HG02870 (cell line): Measurements from ENCODE around the gene SIRPA.

Experiments
- ATAC-seq: cut with Tn5 transposase; IDR thresholded peaks from one replicate; pipeline ENCODE4 v1.9.1; 2021; ENCODE audit warnings: mild to moderate bottlenecking, moderate library complexity; ENCODE audit not compliant: unreplicated experiment

The SIRPA gene

DNA sequence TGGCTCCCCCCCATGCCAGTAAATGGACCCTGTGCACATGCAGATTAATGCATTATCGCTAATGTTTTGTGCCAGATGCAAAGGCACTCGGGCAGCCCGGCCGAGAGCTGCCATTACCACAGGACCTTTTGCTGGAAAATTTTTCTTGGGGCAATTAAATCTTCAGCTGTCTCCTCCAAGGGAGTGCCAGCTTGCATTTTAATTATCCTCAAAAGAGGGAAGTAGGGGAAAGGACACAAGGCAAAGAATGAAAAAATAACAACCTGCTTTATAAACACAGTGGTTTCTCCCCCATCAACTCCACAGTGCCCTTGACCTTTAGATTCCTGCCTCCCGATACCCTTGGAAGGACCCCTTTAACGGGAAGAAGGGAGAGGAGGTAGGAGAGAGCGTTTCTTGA is 50.5 kb downstream of the SIRPA start:
- no peak for ATAC-seq

DNA sequence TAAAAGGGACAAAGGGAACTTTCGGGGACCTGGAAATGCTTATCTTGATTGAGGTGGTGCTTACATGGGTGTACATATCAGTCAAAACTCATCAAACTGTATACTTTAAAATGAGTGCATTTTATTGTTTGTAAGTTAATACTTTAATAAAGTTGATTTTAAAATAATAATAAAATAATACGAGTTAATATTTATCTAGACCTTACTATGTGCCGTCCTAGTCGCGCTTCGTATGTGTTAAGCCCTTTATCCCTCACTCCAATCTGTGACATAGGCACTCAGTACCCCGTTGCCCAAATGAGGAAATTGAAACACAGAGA is 51.2 kb downstream of the SIRPA start:
- no peak for ATAC-seq

DNA sequence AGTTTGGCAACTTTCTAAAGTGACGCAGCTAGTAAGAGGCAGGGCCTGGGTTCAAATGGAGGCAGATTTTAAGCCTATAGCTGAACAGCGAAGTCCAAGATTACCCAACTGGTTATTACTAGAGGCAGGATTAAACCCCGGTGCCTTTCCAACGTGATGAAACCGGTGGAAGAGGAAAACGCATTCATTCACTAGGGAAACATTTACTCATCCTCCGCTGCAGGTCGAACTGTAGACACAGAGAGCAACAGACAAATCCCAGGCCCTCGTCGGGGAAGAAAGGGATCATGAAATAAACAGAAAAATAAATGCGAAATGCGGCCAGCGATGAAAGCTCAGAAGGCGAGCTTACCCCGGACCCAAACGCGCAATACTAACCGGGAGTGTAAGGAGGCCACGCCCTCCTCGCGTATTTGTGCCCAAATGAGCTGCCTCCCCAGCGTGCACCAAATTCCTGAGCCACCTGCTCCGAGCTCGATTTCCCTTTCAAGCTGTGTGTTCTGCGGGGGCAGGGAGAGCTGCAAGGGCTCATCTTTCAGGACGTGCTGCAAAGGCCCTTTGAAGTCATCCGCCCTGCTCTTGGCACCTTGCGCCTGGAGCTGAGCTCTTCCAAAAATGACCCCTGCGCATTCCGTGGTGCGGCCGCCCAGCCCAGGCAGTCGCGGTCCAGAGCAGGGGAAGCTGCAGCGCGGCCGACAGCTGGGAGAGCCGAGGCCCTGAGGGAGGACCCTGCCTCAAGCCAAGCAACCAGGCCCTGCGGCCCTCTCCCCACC is 51.7 kb downstream of the SIRPA start:
- no peak for ATAC-seq

DNA sequence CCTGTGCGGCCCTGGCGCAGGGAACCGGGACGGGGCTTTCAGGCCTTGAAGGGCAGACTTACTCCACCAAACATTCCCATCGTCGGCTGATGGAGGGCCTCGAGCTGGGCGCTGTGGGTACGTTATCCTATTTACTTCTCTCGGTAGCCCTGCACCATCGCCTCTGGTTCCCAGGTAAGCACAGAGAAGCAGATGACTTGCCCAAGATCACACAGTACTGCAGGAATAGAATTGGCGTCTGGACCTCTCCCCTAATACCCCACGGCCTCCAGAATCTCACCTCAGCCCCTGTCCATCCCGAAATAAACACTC is 52.3 kb downstream of the SIRPA start:
- no peak for ATAC-seq

DNA sequence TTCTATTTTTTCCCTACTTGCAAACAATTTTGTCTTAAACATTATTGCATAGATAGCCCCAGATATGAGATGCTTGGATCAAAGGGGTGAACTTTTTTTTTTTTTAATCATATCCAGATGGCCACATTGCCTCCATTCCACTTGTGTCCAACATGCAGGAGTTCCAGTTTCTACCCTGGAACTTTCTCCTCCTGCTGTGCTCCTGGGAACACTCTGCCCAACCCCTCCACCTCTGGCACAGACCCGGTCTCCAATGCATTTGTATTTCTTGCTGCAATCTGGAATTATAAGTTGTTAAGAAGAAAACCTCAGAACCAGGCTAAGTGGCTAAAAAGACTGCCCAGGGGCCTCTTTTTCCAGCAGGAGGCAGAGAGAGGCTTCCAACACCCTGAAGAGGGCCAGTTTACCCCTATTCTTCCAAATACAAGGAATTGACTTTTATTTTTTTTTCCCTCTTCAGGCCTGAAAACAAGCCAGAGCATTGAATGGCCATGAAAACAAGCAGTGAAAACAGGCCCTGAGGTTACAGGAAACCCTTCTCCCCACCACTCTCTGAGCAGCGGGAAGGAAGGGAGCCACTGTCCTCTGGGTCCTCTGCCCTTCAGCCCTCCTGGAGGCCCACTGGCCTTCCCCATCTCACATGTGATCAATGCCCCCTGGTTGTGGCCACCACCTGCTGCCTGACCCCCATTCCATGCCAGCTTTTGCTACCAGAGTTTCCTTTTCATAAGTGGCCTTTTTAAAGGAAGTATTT is 54.3 kb downstream of the SIRPA start:
- no peak for ATAC-seq

DNA sequence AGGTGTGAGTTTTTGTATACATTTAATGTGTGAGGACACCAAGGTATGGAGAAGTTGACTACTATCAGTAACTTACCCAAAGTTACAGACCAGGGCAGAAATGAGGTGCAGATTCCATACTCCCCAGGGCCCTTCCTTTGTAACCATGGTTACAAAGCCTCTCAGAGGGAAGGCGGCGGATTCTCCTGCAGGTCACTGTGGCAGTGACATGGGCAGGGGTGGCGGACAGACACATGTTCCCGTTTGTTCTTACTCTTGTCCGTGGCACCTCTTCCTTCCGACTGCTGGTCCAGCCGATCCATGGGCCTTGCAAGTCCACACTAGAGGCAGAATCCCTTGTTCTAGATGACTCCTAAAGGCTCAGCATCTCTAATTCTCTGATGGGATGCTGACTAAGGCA is 55.6 kb downstream of the SIRPA start:
- no peak for ATAC-seq

DNA sequence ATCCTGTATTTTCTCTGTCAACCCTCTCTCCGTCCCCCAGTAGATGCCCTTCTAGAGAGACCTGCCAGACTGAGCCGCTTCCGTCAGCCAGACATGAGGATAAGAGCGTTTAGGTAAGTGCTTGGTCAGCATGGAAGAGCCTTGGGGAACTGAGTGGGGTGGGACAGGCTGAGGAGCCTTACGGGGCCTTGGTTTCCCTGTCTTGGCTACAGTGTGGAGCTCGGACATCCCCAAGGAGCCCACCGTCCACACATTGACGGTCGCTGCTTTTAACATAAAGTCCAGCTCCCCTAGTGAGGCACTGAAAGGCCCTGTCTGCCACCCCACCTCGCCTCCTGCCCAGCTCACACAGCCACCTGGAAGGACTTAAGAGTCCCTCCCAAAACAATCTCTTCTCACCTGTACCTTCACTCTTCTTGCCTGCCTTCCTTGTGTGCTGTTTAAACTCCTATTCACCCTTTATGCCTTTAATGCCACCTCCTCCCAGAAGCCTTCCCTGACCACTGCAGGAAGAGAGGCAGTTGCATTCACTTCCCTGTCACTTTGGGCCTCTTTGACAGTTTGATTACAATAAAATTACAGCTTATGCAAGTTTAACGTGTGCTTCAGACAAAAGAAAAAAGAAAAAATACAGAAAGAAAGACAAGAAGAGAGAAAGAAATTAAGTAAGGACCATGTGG is 56.4 kb downstream of the SIRPA start:
- no peak for ATAC-seq

DNA sequence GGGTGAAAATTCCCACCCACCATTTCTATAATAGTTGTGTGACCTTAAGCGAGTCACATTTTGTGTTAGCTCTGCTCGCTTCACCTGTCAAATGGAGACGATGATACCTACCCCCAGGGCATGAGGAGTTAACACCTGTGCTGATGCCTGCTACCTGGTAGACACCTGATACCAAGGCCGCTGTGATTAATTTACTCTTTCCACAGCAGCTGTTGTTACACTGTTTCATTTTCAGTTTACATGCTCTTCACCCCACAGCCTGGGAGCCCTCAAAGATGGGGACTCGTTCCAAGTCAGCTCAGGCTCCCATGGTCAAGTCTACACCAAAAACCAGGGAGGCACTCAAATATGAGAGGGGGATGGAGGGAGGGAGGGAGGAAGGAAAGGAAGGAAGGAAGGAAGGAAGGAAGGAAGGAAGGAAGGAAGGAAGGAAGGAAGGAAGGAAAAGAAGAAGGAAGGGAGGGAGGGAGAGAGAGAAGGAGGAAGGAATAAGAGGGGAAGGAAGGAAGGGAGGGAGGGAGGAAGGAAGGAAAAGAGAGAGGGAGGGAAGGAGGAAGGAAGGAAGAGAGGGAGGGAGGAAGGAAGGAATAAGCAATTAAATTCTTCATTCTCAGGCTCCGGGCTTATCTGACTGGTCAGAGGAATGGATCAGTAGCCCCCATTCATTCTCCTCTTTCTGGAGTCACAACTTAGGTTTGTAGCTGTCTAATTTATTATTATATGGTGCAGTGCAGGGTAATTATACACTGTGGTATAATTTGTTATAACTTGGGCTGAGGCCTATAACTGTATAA is 57.7 kb downstream of the SIRPA start:
- no peak for ATAC-seq

DNA sequence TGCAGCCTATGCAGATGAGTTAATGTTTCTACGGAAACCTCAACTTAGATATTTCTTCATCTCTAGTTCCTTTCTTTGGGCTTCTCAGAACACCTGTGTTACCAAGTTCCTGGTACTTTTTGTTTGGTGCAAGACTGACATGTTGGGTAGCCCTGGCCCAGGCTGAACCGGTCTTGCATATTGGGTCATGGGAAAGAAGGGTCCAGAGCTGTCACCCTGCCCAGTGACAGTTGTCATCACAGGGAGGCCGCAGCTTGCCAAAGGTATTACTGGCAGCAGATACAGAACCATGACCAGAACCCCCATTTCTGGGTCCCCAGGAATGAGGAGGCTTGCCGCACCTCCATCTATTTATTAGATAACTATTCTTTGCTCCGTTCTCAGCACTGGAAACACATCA is 58.4 kb downstream of the SIRPA start:
- ATAC-seq, result no peak

DNA sequence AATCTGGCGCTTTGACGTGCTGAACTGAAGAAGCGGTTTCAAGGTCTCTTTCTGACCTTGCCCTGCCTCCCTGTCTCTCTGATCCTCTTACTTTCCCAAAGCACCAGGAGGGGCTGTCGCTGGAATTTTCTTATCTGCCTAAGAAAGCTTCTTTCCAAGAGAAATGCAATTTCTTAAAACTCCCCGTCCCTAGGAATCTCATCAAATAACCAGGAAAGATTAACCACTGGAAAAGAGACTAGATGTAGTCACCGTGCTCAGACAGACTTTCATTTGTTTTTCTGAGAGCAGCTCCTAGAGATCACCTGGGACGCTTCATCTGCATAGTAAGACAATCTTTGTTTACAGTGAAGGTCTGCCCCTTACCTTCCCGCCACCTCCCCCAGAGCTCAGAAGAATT is 60.0 kb downstream of the SIRPA start:
- no peak for ATAC-seq

DNA sequence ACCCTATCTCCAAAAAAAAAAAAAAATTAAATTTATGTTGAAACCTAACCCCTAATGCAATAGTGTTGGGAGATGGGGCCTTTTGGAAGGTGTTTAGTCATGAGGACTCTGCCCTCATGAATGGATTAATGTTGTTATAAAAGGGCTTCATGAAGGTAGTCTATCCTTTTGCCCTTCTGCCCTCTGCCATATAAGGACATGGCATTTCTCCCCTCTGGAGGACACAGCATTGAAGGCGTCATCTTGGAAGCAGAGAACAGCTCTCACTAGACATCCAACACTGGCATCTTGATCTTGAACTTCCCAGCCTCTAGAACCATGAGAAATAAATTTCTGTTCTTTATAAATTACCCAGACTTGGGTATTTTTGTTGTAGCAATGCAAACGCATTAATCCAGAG is 63.2 kb downstream of the SIRPA start:
- no peak for ATAC-seq

DNA sequence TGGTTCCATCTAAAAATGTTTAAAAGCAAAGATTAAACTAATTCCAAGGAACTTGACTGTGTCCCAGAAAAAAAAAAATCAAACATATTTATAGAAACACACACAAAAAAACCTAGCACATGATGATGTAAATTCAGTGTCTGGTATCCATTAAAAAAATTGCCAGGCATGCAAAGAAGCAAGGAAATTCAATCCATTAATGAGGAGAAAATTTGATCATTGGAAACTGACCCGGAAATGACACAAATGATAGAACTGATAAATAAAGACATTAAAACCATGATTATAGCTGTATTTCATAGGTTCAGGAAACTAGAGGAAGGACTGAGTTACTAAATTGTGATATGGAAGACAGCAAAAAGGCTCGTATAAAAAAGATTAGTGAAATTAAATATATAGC is 63.9 kb downstream of the SIRPA start:
- ATAC-seq, result no peak

DNA sequence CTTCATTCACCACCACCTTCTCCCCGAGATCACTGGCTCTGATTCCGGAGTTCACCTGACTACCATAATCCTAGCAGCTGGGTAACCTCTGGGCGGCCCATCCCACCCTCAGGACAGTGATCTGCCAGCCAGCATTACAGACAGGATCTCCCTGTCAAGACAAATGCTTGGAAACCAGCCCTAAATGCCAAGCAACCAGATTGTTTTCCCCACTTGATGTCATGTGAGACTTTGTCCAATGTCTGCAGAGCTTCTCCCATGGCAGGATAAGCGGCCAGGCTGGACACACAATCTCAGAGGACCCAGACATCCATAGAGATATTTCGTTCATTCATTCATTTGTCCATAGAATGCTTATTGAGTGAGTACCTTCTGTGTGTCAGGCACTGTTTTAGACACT is 66.2 kb downstream of the SIRPA start:
- no peak for ATAC-seq

DNA sequence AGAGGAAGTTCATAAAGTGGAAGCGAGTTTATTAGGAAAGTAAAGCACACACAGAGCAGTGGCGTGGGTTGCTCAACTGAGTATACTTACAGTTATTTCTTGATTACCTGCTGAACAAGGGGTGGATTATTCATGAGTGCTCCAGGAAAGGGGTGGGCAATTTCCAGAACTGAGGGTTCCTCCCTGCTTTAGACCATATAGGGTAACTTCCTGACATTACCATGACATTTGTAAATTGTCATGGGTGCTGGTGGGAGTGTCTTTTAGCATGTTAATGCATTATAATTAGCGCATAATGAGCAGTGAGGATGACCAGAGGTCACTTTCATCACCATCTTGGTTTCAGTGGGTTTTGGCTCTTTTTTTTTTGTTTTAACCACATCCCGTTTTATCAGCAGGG is 68.9 kb downstream of the SIRPA start:
- ATAC-seq, result no peak

DNA sequence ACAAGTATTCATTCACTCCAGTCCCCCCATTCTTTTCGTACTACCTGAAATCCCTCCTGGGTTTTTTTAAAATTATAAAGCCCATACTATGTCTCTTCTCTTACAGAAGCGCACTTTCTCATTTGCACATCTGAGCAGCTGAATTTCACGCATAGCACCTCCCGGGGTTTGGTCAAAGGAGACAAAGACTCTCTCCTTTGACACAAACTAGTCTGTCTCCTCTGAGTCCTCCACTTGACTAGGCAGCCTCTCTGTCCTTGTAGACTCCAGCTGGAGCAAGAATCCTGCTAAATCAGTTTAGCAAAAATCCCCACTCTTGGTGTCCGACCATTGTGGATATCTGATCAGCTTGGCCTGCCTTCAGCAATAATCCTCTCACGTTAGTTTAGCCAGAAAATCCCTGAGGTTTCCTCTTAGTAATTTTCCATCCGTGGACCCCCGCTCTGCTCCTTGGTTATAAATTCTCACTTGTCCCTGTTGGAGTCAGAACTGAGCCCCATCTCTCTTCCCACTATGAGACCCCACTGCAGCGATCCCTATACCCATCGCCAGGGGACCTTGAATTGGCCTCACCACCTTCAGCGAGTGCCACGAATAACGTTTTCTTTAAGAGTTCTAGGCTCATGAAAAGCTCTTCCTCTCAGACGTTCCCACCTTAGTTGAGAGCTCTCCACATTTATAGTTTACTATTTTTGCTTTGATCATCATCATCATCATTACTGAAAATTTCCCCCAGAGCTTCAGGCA is 69.6 kb downstream of the SIRPA start:
- no peak for ATAC-seq

DNA sequence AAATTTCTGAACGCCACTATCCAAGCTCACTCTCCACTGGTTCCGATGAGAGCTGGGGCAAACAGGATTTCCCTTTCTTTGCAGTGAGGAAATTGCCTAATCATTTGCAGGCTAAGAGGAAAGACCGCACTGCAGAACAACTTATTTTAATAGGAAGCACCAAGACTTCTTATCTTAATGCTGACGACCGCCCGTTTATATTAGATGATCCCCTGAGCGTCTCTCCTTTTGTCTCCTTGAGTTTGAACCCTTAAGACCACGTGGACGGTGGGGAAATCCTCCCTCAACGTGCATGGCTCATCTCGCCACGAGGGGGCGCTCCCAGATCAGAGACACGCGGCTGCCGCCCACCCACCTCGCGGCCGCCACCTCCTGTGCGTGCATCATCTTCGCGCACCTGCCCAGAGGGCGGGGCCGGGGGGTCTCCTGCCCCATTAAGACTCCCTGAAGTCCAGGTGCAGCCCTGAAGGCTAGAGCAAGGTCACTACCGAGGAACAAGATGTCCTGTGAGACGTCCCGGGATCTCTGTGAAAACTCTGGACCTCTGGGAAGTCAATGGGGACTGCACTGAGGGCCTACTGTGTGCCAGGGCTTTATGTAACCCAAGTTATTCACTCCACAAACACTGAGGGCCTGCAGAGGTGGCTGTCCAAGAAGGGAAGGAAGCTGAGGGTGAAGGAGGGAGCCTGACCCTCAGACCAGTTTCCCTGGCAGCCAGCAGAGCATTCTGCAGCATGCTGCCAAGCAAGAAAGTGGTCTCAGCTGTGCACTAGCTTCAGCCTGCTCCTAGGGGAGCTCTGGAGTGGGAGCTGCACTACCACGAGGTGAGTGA is 70.5 kb downstream of the SIRPA start:
- peak; percentile 44 for ATAC-seq

DNA sequence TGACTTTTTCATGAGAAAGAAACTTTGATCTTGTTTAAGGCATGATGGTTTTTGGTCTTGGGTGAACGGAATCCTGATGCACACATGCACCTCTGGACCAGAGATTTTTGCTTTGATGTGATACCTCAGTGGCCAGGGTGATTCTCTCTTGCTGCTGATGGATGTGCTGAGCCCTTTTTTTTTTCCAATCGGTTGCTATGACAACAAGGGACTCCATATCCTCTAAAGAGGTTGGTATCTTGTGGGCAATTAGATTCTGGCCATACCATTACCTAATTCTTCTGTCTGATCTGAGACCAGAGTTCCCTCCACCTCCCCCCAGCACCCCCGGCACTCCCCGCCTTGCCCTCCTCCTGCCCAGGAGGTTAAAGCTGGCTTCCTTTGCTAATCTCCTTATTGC is 73.8 kb downstream of the SIRPA start:
- no peak for ATAC-seq

DNA sequence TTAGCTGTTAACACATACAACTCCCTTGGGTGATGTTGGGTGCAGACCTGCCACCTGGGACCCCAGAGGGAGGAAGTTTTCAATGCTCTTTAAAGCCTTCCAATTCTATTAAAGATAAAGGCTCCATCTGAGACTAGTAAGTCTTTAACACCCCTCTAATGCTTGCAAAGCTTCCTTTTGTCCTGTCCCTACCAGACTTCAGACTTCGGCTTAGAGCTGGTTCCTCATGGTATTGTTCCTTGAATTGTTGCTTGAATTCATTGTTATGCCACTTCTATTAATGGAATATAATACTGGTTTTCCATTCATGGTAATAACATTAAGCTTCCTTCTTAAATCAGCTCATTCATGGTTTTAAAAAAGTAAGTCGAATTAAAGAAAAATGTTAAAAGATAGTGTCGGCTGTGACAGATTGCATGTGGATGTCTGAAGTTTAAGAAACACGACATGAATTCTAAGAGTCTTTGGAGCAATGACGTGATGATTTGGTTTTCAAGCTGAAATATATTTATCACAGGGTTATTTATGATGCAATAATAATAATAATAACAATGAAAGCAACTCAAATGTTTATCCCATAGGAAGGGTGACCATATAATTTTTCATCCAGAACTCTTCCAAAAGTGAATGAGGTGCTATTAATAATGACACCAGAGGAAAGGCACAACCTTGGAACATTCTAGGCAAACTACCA is 76.8 kb downstream of the SIRPA start:
- no peak for ATAC-seq
